B cell (primary cell): ENCODE measurements around the gene MEX3A.

Source experiments
- EZH2 ChIP-seq: IDR thresholded peaks from 2 replicates; pipeline ENCODE4 v1.6.1; 2012; ENCODE audit warnings: borderline replicate concordance, low read depth, mild to moderate bottlenecking, moderate library complexity, low read length; ENCODE audit not compliant: insufficient read depth, poor library complexity, severe bottlenecking
- TF ChIP-seq, protein P1 (sequence below): fragments of 200-600 bp; IDR thresholded peaks from one replicate; pipeline ENCODE4 v1.8.0; 2022; ENCODE audit warnings: antibody characterized with exemption, mild to moderate bottlenecking

DNA sequence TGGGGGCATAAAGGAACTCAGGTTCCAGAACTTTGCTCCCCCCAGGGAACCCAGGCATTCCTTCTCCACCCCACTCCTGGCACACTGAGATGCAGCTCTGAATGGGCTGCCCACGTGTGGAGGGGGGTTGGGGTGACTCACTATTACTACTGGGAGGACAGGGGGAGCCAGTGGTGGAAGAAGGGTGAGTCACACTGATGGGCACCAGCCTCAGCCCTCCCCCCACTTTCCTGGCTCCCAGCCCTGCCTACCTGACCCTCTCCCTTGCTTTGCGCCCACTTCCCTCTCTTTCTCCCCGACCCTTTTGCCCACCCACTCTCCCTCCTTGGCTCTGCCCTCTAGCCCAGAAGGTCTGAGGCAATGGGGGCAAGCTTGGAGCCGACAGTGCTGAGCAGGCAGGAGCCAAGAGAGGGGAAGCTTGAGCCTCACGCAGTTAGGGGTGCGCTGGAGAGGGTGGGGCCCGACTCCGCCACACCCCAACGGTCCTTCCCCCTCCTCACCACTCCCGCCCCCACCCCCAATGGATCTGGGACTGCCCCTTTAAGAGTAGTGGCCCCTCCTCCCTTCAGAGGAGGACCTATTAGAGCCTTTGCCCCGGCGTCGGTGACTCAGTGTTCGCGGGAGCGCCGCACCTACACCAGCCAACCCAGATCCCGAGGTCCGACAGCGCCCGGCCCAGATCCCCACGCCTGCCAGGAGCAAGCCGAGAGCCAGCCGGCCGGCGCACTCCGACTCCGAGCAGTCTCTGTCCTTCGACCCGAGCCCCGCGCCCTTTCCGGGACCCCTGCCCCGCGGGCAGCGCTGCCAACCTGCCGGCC is 32.0 kb upstream of the MEX3A start, which contains the start of gene LMNA:
- no peak for TF ChIP-seq EZH2
- TF ChIP-seq, protein P1, sequence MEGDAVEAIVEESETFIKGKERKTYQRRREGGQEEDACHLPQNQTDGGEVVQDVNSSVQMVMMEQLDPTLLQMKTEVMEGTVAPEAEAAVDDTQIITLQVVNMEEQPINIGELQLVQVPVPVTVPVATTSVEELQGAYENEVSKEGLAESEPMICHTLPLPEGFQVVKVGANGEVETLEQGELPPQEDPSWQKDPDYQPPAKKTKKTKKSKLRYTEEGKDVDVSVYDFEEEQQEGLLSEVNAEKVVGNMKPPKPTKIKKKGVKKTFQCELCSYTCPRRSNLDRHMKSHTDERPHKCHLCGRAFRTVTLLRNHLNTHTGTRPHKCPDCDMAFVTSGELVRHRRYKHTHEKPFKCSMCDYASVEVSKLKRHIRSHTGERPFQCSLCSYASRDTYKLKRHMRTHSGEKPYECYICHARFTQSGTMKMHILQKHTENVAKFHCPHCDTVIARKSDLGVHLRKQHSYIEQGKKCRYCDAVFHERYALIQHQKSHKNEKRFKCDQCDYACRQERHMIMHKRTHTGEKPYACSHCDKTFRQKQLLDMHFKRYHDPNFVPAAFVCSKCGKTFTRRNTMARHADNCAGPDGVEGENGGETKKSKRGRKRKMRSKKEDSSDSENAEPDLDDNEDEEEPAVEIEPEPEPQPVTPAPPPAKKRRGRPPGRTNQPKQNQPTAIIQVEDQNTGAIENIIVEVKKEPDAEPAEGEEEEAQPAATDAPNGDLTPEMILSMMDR, result no peak
